ENCODE measurements around the gene ECE2.
"Not testable (repeated sequence)": the region's sequence is repeated elsewhere in the genome, so short reads cannot be mapped to it uniquely, and the experiment has no call there.

Gene ECE2

DNA sequence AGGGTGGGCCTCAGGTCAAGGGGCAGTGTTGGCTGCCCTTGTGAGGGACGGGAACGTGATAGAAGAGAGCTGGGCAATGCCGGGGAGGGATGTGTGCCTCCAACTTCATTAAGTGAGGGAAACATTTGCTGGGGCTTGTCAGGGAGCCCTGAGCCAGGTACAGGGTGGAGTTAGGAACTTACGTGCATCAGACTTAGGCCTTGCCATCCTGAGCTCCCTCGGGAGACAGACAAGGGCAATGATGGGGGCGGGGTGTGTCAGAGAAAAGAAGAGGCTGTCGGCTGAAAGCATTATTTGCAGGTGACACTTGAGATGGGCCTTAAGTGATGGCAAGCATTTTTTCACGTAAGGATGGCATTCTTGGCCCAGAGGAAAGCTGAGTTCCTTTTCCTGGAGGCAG lies 63.2 kb downstream of the ECE2 start:
- DNase-seq, result no peak

DNA sequence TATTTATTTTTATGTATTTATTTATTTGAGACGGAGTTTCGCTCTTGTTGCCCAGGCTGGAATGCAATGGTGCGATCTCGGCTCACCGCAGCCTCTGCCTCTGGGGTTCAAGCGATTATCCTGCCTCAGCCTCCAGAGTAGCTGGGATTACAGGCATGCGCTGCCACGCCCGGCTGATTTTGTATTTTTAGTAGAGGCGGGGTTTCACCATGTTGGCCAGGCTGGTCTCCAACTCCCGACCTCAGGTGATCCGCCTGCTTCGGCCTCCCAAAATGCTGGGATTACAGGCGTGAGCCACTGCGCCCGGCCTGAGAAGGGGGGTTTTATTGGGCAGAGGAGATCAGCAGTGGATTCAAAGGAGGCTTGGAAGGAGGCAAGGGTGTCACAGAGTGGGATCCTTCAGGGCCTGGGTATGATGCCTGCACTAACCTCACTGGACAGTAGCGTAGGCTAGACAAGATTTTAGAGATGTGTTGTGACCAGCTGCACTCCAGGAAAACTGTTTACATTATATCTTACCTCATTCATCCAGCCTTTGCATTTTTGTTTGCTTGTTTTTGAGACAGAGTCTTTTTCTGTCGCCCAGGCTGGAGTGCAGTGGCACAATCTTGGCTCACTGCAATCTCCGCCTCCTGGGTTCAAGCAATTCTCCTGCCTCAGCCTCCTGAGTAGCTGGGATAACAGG lies 63.8 kb downstream of the ECE2 start:
- not testable (repeated sequence) for DNase-seq

DNA sequence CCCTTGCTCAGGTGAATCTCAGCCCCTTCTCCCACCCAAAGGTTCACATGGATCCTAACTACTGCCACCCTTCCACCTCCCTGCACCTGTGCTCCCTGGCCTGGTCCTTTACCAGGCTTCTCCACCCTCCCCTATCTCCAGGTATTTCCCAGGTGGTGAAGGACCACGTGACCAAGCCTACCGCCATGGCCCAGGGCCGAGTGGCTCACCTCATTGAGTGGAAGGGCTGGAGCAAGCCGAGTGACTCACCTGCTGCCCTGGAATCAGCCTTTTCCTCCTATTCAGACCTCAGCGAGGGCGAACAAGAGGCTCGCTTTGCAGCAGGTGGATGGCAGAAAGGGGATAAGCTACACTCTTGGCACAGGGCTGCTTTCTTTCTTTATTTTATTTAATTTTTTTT lies 66.1 kb downstream of the ECE2 start:
- DNase-seq, result no peak
